HG03066 (cell line): ENCODE measurements around the gene PKD2.
"Not testable (repeated sequence)": the region's sequence is repeated elsewhere in the genome, so short reads cannot be mapped to it uniquely, and the experiment has no call there.

Experiments used
- ATAC-seq: cut with Tn5 transposase; IDR thresholded peaks from one replicate; pipeline ENCODE4 v1.9.1; 2021; ENCODE audit warnings: low read depth; ENCODE audit not compliant: unreplicated experiment

The PKD2 gene

DNA sequence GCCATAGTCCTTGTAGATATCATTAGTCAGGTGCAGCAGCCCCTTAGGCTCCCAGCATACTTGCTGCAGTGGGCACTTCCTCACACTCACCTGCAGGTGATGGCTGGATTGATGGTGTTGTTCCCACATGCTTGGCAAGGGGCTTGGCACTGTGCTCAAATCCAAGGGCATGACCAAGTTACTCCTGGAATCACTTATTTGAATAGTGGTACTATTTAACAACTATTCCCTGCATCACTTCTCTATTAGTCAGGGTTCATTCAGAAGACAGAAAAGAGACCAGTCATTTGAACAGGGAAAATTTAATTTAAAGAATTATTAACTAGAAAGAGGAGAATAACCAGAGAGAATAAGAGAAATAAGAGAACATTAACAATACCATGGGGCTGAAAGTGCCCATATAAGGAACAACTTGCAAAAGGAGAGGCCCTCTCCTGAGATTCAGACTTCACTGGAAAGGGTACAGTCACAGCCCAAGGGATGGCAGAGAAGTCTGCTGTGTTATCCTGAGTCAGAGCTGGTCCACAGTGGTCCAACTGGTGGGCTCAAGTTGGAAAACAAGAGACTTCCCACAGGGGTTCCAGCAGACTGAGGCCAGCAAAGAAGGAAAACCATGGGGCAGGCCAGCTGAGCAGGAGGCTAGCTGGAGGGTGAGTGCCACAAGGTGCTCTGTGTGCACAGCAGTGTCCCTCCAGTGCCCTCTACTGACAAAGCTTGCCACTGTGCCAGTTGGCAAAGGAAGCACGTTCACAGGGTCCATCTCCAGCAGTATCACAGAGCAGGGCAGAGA, 22.1 kb upstream of the PKD2 start:
- ATAC-seq = peak; percentile 68

DNA sequence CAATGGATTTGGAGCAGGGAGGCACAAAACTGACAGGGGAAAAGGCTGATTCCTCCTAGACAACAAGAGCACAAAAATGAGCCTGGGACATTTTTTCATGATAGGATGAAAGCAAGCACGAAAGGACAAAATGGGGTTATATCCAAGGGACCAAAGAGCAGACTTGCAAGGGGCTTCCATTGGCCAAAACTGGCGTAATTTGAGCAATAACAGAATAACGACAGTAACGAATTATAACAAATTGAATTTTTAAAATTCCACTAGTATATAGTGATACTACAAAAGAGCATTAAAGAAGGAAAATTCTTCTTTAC, 21.6 kb upstream of the PKD2 start:
- ATAC-seq = no peak

DNA sequence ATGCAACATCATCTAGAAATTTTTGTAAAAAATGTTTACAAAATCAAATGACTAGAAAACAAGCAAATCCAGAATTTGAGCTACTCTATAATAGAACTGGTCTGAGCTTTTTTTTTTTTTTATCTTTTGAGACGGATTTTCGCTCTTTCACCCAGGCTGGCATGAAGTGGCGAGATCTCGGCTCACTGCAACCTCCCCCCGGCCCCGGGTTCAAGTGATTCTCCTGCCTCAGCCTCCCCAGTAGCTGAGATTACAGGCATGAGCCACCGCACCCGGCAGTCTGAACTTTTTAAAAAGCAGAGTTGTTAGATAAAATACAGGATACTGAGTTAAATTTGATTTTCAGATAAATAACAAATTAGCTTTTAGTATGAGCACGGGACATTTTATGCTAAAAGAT, 20.9 kb upstream of the PKD2 start:
- ATAC-seq = no peak

DNA sequence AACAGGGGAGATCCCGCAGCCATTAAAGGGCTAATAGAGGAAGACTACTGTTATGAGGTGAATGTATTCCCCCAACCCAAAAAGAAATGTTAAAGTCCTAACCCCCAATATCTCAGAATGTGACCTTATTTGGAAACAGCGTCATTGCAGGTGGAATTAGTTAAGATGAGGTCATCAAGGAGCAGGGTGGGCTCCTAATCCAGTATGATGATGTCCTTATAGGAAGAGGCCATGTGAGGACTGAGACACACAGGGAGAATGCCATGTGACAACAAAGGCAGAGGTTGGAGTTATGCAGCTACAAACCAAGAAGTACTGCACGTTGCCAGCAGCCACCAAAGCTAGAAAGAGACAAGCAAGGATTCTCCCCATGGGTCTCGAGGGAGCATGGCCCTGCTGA, 17.7 kb upstream of the PKD2 start:
- ATAC-seq = no peak

DNA sequence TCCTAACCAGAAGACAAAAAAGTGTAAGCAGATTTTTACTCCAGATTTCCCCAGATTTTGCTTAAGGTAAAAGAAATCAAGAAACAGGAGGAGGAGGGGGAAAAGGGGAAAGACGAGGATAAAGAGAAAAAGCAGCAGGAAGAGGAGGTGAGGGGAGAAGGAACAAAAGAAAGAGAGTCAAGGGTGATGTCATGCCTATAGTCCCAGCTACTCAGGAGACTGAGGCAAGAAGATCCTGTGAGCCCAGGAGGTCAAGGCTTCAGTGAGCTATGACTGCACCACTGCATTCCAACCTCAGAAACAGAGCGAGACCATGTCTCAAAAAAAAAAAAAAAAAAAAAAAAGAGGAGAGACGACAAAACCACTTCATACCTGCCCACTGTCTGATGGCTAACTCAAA, 12.0 kb upstream of the PKD2 start:
- ATAC-seq = no peak

DNA sequence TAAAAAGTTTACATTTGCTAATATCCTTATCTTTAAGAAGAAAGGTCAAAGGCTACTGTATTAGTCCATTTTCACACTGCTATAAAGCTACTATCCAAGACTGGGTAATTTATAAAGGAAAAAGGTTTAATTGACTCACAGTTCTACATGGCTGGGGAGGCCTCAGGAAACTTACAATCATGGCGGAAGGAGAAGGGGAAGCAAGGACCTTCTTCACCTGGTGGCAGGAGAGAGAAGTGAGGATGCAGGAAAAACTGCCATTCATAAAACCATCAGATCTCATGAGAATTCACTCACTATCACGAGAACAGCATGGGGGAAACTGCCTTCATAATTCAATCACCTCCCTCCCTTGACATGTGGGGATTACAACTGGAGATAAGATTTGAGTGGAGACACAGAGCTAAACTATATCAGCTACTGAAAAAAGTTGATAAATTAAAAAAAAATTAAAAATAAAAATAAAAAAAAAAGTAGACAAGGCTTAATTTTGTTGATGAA, 8.2 kb upstream of the PKD2 start:
- not testable (repeated sequence) for ATAC-seq

DNA sequence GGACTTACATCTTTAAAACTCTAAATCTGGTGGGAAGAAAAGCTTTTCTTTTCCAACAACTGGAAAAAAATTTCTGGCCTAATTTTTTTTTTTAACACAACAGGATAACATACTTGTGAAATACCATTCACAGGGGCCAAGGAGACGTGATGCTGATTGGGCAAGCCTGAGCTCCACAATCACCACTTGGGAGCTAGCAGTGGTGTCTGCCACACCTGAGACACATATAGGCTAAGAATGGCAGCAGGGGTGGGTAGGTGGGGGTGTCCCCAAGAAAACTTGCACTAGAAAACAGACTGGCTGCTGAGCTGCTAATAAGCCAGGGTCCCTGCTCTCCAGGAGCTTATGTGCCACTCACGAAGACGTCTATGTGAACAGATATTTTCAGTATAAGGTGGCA, 5.6 kb upstream of the PKD2 start:
- ATAC-seq = no peak

DNA sequence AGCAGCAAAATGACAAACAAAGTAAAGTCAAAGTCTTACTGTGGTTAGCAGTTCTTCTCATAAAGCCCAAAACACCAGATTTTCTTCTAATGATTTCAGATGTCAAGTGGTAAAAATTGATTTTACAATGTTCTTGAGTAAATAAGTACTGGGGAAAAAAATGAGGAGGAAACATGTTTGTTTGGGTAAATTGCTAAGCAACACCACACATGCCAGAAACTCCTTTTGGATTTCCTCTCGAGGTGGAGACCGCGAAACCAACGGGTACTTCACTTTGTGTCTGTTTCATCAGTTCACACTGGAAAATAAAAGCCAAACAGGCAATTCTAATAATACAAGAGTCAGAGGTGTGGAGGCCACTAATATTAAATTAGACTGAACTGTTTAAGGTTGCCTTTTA, 4.6 kb upstream of the PKD2 start:
- ATAC-seq = no peak

DNA sequence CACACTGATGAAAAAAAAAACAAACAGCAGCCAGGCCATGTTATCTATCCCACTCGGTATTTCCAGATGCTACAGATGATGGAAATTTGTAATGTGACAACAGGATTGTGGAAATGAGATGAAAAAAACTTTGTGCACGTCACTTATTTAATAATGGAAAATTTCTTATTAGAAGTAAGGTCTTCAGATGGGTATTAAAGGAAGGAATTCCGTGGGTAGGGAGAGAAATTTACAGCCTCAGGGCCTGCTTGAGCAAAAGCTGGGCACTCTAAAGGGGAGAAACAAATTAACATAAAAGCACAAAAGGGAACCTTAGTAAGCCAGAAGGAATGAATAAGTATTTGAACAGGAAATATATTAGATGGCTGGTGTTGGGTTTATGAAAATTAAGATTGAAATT, 4.2 kb upstream of the PKD2 start:
- no peak for ATAC-seq

DNA sequence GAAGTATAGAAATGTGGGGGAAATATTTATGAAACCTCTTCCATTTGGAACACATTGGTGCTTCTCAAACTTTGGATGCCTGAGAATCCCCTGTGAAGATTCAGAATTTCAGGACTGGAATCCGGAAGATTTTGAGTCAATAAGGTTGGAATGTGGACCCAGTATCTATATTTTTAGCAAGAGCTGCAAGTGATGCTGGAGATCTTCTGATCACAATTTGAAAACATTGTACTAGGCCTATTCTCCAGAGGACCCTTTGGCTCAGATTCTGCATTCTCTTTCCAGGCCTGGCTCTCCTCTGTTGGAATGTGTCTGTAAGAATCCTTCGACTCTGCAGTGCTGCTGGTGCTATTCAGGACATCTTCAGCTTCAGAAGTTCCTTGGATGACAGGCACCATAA, 2.4 kb upstream of the PKD2 start:
- no peak for ATAC-seq

DNA sequence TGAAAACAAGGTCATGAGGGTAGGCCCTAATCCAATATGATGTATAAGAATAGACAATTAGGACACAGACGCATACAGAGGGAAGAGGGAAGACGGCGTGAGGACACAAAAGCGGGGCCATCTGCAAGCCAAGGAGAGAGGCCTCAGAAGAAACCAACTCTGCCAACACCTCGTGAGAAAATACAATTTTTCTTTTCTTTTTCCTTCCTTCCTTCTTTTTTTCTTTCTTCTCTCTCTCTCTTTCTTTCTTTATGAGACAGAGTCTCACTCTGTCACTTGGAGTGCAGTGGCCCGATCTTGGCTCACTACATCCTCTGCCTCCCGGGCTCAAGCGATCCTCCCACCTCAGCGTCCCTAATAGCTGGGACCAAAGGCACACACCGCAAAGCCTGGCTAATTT, 1.5 kb upstream of the PKD2 start:
- no peak for ATAC-seq

DNA sequence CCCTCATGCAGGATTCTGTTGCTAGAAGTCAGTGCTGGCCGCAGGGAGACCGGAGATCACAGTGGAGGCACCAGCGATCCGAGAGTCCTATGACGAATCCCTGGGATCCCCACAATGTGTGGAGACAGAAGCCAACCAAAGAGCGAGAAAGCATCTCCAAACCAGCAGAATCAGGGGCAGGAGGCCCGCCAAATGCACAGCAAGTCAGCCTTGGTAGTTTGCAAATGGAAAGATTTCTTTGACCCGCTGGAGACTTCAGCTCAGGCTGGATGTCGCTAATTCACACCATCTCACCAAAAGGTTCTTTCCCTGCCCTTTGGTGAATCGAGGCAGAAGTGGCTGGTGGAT, 505 bp upstream of the PKD2 start:
- ATAC-seq = no peak

DNA sequence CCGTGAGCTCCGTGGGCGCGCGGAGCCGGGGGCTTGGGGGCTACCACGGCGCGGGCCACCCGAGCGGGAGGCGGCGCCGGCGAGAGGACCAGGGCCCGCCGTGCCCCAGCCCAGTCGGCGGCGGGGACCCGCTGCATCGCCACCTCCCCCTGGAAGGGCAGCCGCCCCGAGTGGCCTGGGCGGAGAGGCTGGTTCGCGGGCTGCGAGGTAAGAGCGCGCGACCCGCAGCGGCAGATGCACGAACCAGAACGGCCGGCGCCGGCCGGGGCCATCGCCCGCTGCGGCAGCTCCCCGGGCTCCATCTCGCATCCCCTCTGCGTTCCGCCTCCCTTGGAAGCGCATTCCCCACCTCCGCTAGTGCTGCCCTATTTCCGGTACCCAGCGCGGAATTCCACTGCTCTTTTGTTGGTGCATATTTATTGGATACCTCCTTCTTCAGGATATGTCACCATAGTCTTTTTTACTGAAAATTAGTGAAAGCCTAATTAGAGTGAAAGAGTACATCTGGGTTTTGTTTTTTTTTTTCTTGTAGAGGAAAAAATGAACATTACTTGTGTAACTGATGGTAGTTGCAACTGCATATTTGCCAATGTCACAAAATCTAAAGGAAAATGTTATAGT, 797 bp downstream of the PKD2 start:
- ATAC-seq = peak; percentile 24

DNA sequence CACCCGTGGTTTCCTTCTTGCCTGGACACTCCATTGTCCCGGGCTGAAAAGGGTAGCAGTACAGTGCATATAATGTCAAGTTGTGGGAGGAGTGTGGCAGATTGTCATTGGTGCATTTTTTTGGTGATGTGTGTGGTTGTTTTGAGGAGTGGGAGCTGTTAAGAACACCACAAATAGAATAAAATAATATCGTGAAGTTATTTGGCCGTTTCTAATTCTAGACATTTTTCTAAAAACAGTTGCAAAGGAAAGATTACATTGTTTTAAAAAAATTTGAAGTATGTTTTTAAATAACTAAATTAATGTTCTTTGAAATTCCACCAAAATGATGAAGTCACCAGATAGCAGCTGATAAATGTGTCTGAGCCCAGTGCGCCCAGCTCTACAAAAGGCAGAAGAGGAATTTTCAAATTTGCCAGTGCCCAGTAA, 1.3 kb downstream of the PKD2 start:
- ATAC-seq = no peak

DNA sequence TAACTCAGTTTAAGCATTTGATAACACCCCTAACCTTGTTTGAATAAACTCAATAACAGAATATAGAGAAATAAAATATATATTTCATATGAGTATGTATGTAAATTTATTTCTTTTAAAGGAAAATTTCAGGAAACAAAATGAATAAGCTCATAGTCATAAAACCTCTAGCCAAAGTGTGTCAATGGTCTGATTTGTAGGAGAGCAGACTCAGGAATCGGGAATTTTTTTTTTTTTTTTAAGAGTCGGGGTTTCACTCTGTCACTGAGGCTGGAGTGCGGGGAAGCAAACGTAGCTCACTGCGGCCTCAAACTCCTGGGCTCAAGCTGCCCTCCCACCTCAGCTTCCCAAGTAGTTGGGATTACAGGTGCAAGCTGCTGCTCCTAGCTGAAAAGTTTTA, 2.4 kb downstream of the PKD2 start:
- ATAC-seq = no peak

DNA sequence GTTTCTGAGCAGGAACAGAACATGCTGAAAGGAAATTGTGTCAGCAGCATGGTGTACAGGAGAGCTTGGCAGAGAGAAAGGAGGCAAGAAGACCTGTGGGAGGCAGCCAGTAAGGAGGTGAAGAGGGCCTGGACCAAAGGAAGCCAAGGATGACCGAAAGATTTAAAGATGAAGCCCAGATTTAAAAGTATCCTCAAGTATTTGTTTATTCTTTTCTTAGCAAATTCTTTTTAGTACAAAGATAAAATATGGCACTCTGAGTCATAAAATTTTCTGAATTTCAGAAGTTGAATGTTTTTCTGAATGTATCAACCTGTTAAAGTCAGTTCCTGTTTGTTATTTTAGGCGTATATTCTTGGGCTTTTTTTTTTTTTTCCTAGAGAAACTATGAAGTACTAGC, 3.5 kb downstream of the PKD2 start:
- ATAC-seq = no peak

DNA sequence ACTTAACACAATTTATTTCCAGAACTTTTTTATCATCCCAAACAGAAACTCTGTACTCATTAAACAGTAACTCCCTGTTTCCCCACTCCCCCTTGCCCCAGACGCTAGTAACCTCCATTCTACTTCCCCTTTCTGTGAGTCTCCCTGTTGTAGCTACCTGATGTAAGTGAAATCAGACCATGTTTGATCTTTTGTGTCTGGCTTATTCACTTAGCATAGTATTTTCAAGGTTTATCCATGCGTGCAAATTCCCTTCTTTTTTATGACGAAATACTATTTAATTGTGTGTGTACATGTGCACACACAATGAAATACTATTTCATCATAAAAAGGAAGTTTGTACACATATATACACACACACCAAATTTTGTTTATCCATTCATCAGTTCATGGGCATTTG, 5.2 kb downstream of the PKD2 start:
- ATAC-seq = peak; percentile 51

DNA sequence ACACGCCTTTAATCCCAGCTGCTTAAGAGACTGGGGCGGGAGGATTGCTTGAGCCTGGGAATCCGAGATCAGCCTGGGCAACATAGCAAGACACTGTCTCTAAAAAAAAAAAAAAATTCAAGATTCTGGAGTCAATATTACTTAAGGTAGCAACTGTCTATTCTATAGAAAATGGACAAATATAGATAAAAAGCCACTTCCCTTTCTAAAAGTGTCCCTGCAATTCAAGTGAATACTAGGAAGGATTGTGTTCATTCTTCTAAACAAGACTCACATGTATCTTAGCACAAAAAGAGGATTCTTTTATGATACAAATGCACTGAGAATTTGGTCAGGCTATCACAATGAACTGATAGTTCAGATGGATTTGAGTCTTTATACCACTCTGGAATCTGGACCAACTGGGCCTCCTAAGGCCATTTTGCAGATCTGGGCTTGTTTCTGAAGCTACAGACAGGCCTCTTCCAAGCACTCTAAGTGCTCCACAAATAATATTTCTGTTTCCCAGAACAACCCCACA, 7.0 kb downstream of the PKD2 start:
- no peak for ATAC-seq

DNA sequence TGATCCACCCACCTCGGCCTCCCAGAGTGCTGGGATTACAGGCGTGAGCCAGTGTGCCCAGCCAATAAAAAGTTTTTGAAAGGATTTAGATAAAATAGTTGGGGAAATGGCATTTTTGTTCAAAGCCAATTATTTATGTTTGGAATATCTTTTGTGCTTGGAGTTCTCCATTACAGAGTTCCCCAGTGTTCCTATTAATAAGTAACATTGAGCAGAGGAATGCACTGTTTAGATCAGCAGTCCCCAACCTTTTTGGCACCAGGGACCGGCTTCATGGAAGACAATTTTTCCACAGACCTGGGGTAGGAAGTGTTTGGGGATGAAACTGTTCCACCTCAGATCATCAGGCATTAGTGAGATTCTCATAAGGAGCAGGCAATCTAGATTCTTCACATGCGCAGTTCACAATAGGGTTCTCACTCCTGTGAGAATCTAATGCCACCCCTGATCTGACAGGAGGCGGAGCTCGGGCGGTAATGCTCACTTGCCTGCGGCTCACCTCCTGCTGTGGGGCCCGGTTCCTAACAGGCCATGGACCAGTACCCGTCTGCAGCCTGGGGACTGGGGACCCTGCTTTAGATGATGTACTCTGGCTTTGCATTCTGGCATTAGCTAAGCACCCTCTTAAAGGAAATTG, 8.3 kb downstream of the PKD2 start:
- ATAC-seq = no peak

DNA sequence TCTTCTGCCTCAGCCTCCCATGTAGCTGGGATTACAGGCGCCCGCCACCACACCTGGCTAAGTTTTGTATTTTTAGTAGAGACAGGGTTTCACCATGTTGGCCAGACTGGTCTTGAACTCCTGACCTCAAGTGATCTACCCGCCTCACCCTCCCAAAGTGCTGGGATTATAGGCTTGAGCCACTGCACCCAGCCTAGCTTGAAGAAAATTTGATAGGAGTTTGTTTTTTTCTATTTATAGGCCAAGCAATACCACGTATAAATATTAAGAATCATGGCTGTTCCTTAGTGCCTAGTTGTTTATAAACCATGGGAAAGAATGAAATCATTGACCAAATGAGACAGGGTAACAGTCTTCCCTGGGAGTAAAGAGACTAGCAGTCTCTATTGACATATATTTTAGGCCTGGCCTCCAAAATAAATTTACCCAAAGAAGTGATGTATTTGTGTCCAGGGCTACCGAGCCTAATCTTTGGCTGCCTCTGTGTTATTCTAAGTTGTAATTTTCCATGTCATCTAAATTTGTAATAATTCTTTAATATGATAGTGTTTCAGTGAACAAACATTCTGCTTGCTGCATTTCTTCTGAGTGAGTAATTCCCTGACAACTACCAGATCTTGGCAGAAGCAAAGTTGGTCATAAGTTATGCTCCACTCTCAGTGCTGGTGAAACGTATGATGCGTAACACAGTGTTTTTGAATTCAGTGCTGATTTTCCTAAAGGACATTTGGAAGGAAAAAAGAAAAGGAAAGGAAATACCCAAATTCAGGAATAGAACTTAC, 10.3 kb downstream of the PKD2 start:
- no peak for ATAC-seq

DNA sequence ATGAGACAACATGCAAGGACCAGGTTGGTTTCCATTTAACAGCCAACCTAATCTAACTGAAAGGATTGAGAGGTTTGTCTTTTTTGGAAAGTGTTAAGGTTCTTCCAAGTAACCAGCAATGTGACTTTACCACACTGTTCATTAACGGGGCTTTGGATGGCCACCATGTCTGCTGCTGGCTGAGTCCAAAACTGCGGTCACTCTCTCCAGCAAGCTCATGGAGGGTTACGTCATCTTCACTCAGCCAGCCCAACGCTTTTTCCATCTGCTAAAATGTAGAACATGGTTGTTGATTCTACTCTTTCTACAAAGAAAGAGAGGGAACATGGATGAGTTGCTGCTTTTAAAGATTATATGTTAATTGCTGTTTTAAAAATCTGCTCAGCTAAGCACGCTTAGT, 11.0 kb downstream of the PKD2 start:
- no peak for ATAC-seq
